Effector memory CD4-positive, alpha-beta T cell (primary cell): ENCODE measurements around the gene SHISA3.

Experiments used
- DNase-seq, 3 donors: peaks; one replicate each; pipeline ENCODE4 v3.0.0-alpha.2; 2020
- H3K27ac ChIP-seq: 2 replicates; pipeline ENCODE4 v1.7.0; 2013; ENCODE audit warnings: mild to moderate bottlenecking, low read length, moderate library complexity; ENCODE audit not compliant: insufficient read depth, poor library complexity, severe bottlenecking
- H3K27me3 ChIP-seq: replicated peaks from 2 replicates; pipeline ENCODE4 v1.7.0; 2013; ENCODE audit warnings: mild to moderate bottlenecking, low read length; ENCODE audit not compliant: insufficient read depth, control insufficient read depth, poor library complexity, severe bottlenecking
- H3K36me3 ChIP-seq: 2 replicates; pipeline ENCODE4 v1.7.0; 2013; ENCODE audit warnings: mild to moderate bottlenecking, low read length, moderate library complexity; ENCODE audit not compliant: control insufficient read depth, insufficient read depth
- H3K4me1 ChIP-seq: 2 replicates; pipeline ENCODE4 v1.7.0; 2013; ENCODE audit warnings: low read length, mild to moderate bottlenecking; ENCODE audit not compliant: control insufficient read depth, insufficient read depth, poor library complexity, severe bottlenecking
- H3K4me3 ChIP-seq: 2 replicates; pipeline ENCODE4 v1.7.0; 2013; ENCODE audit warnings: low read length, low read depth, mild to moderate bottlenecking; ENCODE audit not compliant: insufficient read depth, poor library complexity, severe bottlenecking
- H3K9me3 ChIP-seq: 2 replicates; pipeline ENCODE4 v1.7.0; 2013; ENCODE audit warnings: mild to moderate bottlenecking, low read length, moderate library complexity; ENCODE audit not compliant: control insufficient read depth

SHISA3 gene

GRCh38 chr4:42428036-42428435 is 30.7 kb downstream of the SHISA3 start:
- DNase-seq: no peak

GRCh38 chr4:42436928-42437565 is 39.8 kb downstream of the SHISA3 start:
- Histone ChIP-seq H3K36me3 (no peaks in the 10 kb centered on the region), H3K9me3 (no peaks in the 10 kb centered on the region)

More at GRCh38 chr4:42428036-42428435, 30.7 kb downstream of the SHISA3 start:
- H3K9me3 ChIP-seq: no peaks in the 10 kb centered on the region
- no peak overlapping the region for H3K4me3 ChIP-seq
- peaks cover 6% of the 10 kb centered on the region for H3K36me3 ChIP-seq
- H3K27me3 ChIP-seq: no peaks in the 10 kb centered on the region
- no peaks in the 10 kb centered on the region for H3K4me1 ChIP-seq
- no peak overlapping the region for H3K27ac ChIP-seq

GRCh38 chr4:42440083-42440482 is 42.8 kb downstream of the SHISA3 start:
- H3K9me3 ChIP-seq: no peaks in the 10 kb centered on the region
- no peak overlapping the region for H3K27ac ChIP-seq
- H3K4me1 ChIP-seq: no peaks in the 10 kb centered on the region
- no peak for DNase-seq
- H3K27me3 ChIP-seq: no peaks in the 10 kb centered on the region
- peaks cover 3% of the 10 kb centered on the region for H3K36me3 ChIP-seq
- H3K4me3 ChIP-seq: no peak overlapping the region

More at GRCh38 chr4:42436928-42437565, 39.8 kb downstream of the SHISA3 start:
- no peaks in the 10 kb centered on the region for H3K4me1 ChIP-seq
- no peaks in the 10 kb centered on the region for H3K27me3 ChIP-seq
- H3K4me3 ChIP-seq: no peak overlapping the region
- no peak for DNase-seq
- no peak overlapping the region for H3K27ac ChIP-seq

- DNase-seq: no peak
- Histone ChIP-seq H3K4me3 (no peak overlapping the region), H3K27me3 (no peaks in the 10 kb centered on the region), H3K9me3 (no peaks in the 10 kb centered on the region), H3K27ac (no peak overlapping the region), H3K36me3 (peaks cover 3% of the 10 kb centered on the region), H3K4me1 (no peaks in the 10 kb centered on the region)
These were observed 45.3 kb downstream of the SHISA3 start for GRCh38 chr4:42442601-42443000.

DNA sequence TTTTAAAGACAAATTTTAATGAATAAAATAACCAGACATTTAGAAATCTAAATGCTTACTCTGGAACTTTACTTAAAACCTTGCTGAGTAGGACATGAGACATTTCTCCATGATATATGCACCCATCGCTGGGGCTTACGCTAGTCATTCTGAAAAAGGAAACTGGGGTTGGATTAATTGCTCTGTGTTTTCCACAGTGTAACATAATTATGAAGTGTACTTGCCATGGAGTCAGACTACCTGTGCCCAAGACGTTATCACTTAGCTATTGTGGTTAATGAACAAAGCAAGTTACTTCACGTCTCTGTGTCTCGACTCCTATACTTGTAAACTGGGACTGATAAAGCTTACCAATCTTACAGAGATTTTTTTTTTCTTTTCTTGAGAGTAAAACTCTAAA is 47.8 kb downstream of the SHISA3 start:
- no peaks in the 10 kb centered on the region for H3K4me1 ChIP-seq
- peaks cover 3% of the 10 kb centered on the region for H3K36me3 ChIP-seq
- H3K27ac ChIP-seq: no peak overlapping the region
- H3K27me3 ChIP-seq: no peaks in the 10 kb centered on the region
- no peaks in the 10 kb centered on the region for H3K9me3 ChIP-seq
- DNase-seq: no peak
- H3K4me3 ChIP-seq: no peak overlapping the region

DNA sequence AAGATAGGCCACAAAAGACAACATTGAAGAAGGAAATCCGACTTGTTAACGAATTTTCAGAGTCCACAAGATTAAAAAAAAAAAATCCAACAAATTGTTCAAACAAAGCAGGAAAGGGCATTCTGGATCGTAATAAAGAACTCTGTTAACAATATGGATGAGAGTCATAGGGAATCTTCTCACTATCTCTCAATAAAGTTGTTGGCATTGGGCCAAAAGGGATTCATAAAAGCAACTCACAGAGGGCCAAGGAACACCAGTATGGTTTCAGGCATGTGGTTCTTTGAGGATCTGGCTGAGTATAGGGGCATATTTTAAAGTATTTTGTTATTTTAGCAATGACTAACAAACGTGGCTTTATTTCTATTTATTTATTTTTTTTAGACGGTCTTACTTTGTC is 49.5 kb downstream of the SHISA3 start:
- Histone ChIP-seq H3K36me3 (peaks cover 9% of the 10 kb centered on the region), H3K27ac (no peak overlapping the region), H3K4me1 (no peaks in the 10 kb centered on the region), H3K4me3 (no peak overlapping the region), H3K27me3 (no peaks in the 10 kb centered on the region), H3K9me3 (no peaks in the 10 kb centered on the region)
- DNase-seq: no peak
